GM12878 (cell line): Measurements from ENCODE around the gene ZKSCAN1. TPM values are rescaled to one million over a fixed set of nuclear protein-coding genes. Genes with fewer than 3 reads are reported as not detected.

ENCODE experiments used
- ATAC-seq: fragments of 200-7000 bp; cut with Tn5 transposase; 3 replicates; pipeline ENCODE4 v1.9.1; 2020; ENCODE audit warnings: mild to moderate bottlenecking, moderate library complexity
- BruUV-seq: library from RNA; stranded (reverse); fragments of 400-500 nt; replicated peaks from 2 replicates; lab custom pipeline; 2021; lab: Mats Ljungman, UMichigan
- CTCF ChIA-PET: fragments of 300-600 bp; sonication (Branson Sonifier 250); formaldehyde crosslinking; extraction: SDS; loops from one replicate; lab custom pipeline; 2021; ENCODE audit warnings: inconsistent platforms; lab: Yijun Ruan, JAX
- POLR2A ChIA-PET: fragments of 350-600 bp; formaldehyde crosslinking; extraction: SDS; loops from one replicate; lab custom pipeline; 2021; ENCODE audit warnings: inconsistent platforms; lab: Charles Lee
- RAD21 ChIA-PET: fragments of 300-600 bp; sonication (Branson Sonifier 250); formaldehyde crosslinking; loops from one replicate; lab custom pipeline; 2023; ENCODE audit warnings: antibody characterized with exemption; ENCODE audit not compliant: unreplicated experiment; lab: Charles Lee
- SMC1A ChIA-PET: fragments of 300-600 bp; sonication (Branson Sonifier 250); formaldehyde crosslinking; loops from one replicate; lab custom pipeline; 2023; ENCODE audit not compliant: unreplicated experiment, uncharacterized antibody; lab: Charles Lee
- DNase-seq: peaks from one replicate; pipeline ENCODE4 v3.0.0-alpha.2; 2011; ENCODE audit warnings: low read depth, low spot score
- FAIRE-seq: peaks from 3 replicates; lab custom pipeline; 2011; peaks lifted over from hg19 to GRCh38; lab: Jason Lieb, UNC
- H2AFZ ChIP-seq: 2 replicates; pipeline ENCODE4 v1.6.0; 2011; ENCODE audit warnings: low read depth, low read length, control low read depth; ENCODE audit not compliant: control insufficient read depth
- H3K27ac ChIP-seq: 2 replicates; pipeline ENCODE4 v1.5.1; 2011; ENCODE audit warnings: control low read depth; ENCODE audit not compliant: control insufficient read depth, insufficient read depth
- H3K27me3 ChIP-seq, 2 experiments: replicated peaks in 1 of 2; 2 replicates each; pipeline versions ENCODE4 v1.6.0 to v1.6.1; 2011; ENCODE audit warnings: low read length in 1 of 2; ENCODE audit not compliant: control insufficient read depth in 2 of 2, insufficient read depth in 2 of 2
- H3K36me3 ChIP-seq, 2 experiments: 2 replicates each; pipeline ENCODE4 v1.5.1; 2011; ENCODE audit warnings: low read length in 1 of 2; ENCODE audit not compliant: control insufficient read depth in 2 of 2, insufficient read depth in 2 of 2
- H3K4me1 ChIP-seq: 2 replicates; pipeline ENCODE4 v1.6.1; 2011; ENCODE audit warnings: mild to moderate bottlenecking, low read length, moderate library complexity, mixed read lengths; ENCODE audit not compliant: control insufficient read depth, insufficient read depth
- H3K4me2 ChIP-seq: 2 replicates; pipeline ENCODE4 v1.6.0; 2011; ENCODE audit warnings: control low read depth; ENCODE audit not compliant: control insufficient read depth, insufficient read depth
- H3K4me3 ChIP-seq: fragments of 200-600 bp; sonication (generic); 2 replicates; pipeline ENCODE4 v1.5.1; 2016
- H3K79me2 ChIP-seq: 2 replicates; pipeline ENCODE4 v1.6.0; 2011; ENCODE audit warnings: low read length; ENCODE audit not compliant: control insufficient read depth, insufficient read depth
- H3K9ac ChIP-seq: 2 replicates; pipeline ENCODE4 v1.8.0; 2011; ENCODE audit warnings: low read length, control low read depth, mixed read lengths; ENCODE audit not compliant: control insufficient read depth, insufficient read depth
- H3K9me3 ChIP-seq: replicated peaks from 3 replicates; pipeline ENCODE4 v1.5.1; 2011; ENCODE audit warnings: mild to moderate bottlenecking, low read length; ENCODE audit not compliant: control insufficient read depth, insufficient read depth
- H4K20me1 ChIP-seq: 2 replicates; pipeline ENCODE4 v1.6.0; 2011; ENCODE audit not compliant: control insufficient read depth, insufficient read depth
- CEBPB ChIP-seq, 2 experiments: fragments of 150-350 bp in 1 of 2; IDR thresholded peaks; 2 replicates each; pipeline ENCODE4 v1.6.1; 2012 to 2014; ENCODE audit warnings: low read depth in 2 of 2, low read length in 2 of 2, borderline replicate concordance in 1 of 2, inconsistent platforms in 1 of 2
- DPF2 ChIP-seq: fragments of 450-650 bp; IDR thresholded peaks from 2 replicates; pipeline ENCODE4 v1.6.1; 2017; ENCODE audit warnings: mild to moderate bottlenecking
- FOXM1 ChIP-seq: IDR thresholded peaks from 2 replicates; pipeline ENCODE4 v1.6.1; 2012; ENCODE audit warnings: low read depth, mild to moderate bottlenecking, inconsistent platforms, low read length, moderate library complexity
- KAT2A ChIP-seq: conservative IDR thresholded peaks from 2 replicates; pipeline ENCODE4 v1.6.1; 2011; ENCODE audit warnings: low read depth, low read length; ENCODE audit not compliant: control insufficient read depth
- KLF5 ChIP-seq: fragments of 450-650 bp; IDR thresholded peaks from 2 replicates; pipeline ENCODE4 v1.6.1; 2014; ENCODE audit warnings: mild to moderate bottlenecking; ENCODE audit not compliant: partially characterized antibody
- MYC ChIP-seq: IDR thresholded peaks from 2 replicates; pipeline ENCODE4 v1.6.1; 2011; ENCODE audit warnings: mild to moderate bottlenecking, low read length, moderate library complexity, inconsistent platforms; ENCODE audit not compliant: insufficient read depth, insufficient replicate concordance, insufficient read length, severe bottlenecking
- PAX5 ChIP-seq: IDR thresholded peaks from 2 replicates; pipeline ENCODE4 v1.6.1; 2011; ENCODE audit warnings: low read depth, low read length, borderline replicate concordance
- RAD51 ChIP-seq: fragments of 450-650 bp; IDR thresholded peaks from 2 replicates; pipeline ENCODE4 v1.6.1; 2016; ENCODE audit warnings: moderate library complexity, mild to moderate bottlenecking, inconsistent platforms
- WRNIP1 ChIP-seq: IDR thresholded peaks from 2 replicates; pipeline ENCODE4 v1.6.1; 2011; ENCODE audit warnings: low read depth, low read length, improper control_type of control experiment, borderline replicate concordance
- ZSCAN29 ChIP-seq: fragments of 450-650 bp; IDR thresholded peaks from 2 replicates; pipeline ENCODE4 v1.6.1; 2017; ENCODE audit warnings: mild to moderate bottlenecking, moderate library complexity
- WGBS: methylation state at CpG from one replicate; pipeline ENCODE4 v1.1.6; 2016; ENCODE audit warnings: low lambda C conversion rate; ENCODE audit not compliant: insufficient replicate concordance, insufficient coverage; ENCODE audit errors: missing lambda C conversion rate; 5-methylcytosine and 5-hydroxymethylcytosine counted together
- in situ Hi-C: fragments of 300-500 bp; cut with MboI; formaldehyde crosslinking; loops from 9 replicates; pipeline ENCODE4 v1.14.3; 2018; ENCODE audit warnings: mixed read lengths
- intact Hi-C: fragments of 100-400 bp; cut with micrococcal nuclease; formaldehyde crosslinking; loops from one replicate; pipeline ENCODE4 v1.14.2; 2022; ENCODE audit not compliant: unreplicated experiment
- polyA plus RNA-seq, 11 experiments: library from polyadenylated mRNA; depleted of rRNA in 4 of 11; unstranded in 6 of 11; stranded (reverse) in 5 of 11; fragments of >200 nt; fragmentation: Nextera tagmentation in 4 of 11; fragmentation: Illumina TruSeq in 1 of 11; extraction: Ambion mirVana in 4 of 11; extraction: Trizol in 1 of 11; gene quantifications; 1 replicate in 1 of 11; 2 replicates in 10 of 11; pipeline versions ENCODE4 v1.2.1 to v1.2.3, GENCODE V29; 2011 to 2016; ENCODE audit warnings: inconsistent platforms in 2 of 11, missing spikeins in 2 of 11, low read depth in 1 of 11
- total RNA-seq, 4 experiments: library from RNA; depleted of rRNA in 3 of 4; stranded (reverse); fragments of >200 nt in 3 of 4; fragmentation: Illumina TruSeq in 1 of 4; extraction: Trizol in 1 of 4; gene quantifications; 2 replicates each; pipeline versions ENCODE4 v1.2.1 to v1.2.3, GENCODE V29; 2013 to 2021
- TF ChIP-seq, protein P1 (sequence below): IDR thresholded peaks from 2 replicates; pipeline ENCODE4 v1.6.1; 2012; ENCODE audit warnings: improper control_type of control experiment, low read depth, low read length; ENCODE audit not compliant: insufficient replicate concordance
- TF ChIP-seq, protein P2 (sequence below): fragments of 450-650 bp; IDR thresholded peaks from 2 replicates; pipeline ENCODE4 v1.6.1; 2017; ENCODE audit warnings: low read depth, mild to moderate bottlenecking, moderate library complexity
- TF ChIP-seq, protein P3 (sequence below): fragments of 450-650 bp; IDR thresholded peaks from 2 replicates; pipeline ENCODE4 v1.6.1; 2017; ENCODE audit warnings: mild to moderate bottlenecking
- TF ChIP-seq, protein P4 (sequence below): IDR thresholded peaks from 2 replicates; pipeline ENCODE4 v1.6.1; 2012; ENCODE audit warnings: low read depth, low read length, improper control_type of control experiment

ZKSCAN1 gene
- total and polyA plus RNA-seq, 10 of the 15 experiments (the other 5 are each of a cell fraction or from before 2014, with no cell fraction given): 3.2 to 34.4 (median 18.1) TPM

DNA sequence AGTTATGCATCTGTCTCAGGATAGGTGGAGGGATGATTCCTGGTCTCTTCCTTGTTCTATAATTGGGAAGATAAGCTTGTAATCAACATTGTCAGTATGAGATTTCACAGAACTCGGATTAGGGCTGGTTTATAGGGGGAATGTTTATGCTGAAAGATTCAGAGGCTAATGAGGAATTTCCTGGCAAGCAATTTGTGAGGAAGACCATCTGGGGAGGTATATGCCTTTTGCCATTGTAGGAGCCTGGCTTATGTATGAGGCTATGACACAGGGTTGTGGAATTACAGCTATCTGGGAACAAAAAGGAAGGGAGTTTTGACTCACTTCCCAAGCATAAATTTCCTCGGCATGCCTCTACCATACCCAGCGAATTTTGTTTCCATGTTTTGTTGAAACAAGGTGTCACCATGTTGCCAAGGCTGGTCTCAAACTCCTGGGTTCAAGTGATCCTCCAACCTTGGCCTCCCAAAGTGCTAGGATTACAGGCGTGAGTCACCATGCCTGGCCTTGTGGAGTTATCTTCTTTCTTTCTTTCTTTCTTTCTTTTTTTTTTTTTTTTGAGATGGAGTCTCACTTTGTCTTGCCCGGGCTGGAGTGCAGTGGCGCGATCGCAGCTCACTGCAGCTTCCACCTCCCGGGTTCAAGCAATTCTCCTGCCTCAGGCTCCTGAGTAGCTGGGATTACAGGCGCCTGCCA is 71.8 kb downstream of the ZKSCAN1 start:
- 82% methylated on average over 10 of the region's 10 CpGs for WGBS
- Histone ChIP-seq H3K9me3 (no peaks in the 10 kb centered on the region), H3K79me2 (peaks cover 10% of the 10 kb centered on the region), H3K4me1 (peaks cover 11% of the 10 kb centered on the region), H4K20me1 (no peaks in the 10 kb centered on the region), H3K9ac (no peak overlapping the region), H2AFZ (no peak overlapping the region), H3K27ac (no peak overlapping the region), H3K4me2 (no peak overlapping the region), H3K27me3 (no peaks in the 10 kb centered on the region), H3K4me3 (no peak overlapping the region), H3K36me3 (peaks cover under 1 to 17% of the 10 kb centered on the region in 2 experiments)
- FAIRE-seq (no peak), ATAC-seq (no peak), DNase-seq (no peak)
- RAD21 ChIA-PET: interaction anchor here (1.0 kb wide), 1 partner anchor 14 kb away, joined by 7 read pairs; the partner anchor contains the start of genes AP4M1 and MCM7
- intact Hi-C loops: loop anchor here (10.0 kb wide), 1 partner anchor 172 kb away; the partner anchor contains the start of gene TRIM4
- CTCF ChIA-PET: interaction anchor here (0.6 to 1.3 kb wide), 3 partner anchors 39 to 343 kb away, joined by 3 read pairs; partner anchors contain the start of gene MEPCE
- SMC1A ChIA-PET: no interaction called here
- POLR2A ChIA-PET: interaction anchor here (0.6 to 0.9 kb wide), 2 partner anchors 55 to 62 kb away, joined by 3 read pairs; no protein-coding TSS in a partner anchor
- in situ Hi-C loops: no loop called here
- BruUV-seq: no TSS peak
- TF ChIP-seq DPF2 (no peak), RAD51 (no peak), KAT2A (no peak), ZSCAN29 (no peak), FOXM1 (no peak), WRNIP1 (no peak), KLF5 (no peak), CEBPB (IDR thresholded peaks at IDR 0.05; ENCODE audit: borderline replicate concordance in 1 of 2, low read depth in 2 of 2, low read length in 2 of 2) (no peak), PAX5 (no peak), MYC (no peak)
- TF ChIP-seq, protein P1, sequence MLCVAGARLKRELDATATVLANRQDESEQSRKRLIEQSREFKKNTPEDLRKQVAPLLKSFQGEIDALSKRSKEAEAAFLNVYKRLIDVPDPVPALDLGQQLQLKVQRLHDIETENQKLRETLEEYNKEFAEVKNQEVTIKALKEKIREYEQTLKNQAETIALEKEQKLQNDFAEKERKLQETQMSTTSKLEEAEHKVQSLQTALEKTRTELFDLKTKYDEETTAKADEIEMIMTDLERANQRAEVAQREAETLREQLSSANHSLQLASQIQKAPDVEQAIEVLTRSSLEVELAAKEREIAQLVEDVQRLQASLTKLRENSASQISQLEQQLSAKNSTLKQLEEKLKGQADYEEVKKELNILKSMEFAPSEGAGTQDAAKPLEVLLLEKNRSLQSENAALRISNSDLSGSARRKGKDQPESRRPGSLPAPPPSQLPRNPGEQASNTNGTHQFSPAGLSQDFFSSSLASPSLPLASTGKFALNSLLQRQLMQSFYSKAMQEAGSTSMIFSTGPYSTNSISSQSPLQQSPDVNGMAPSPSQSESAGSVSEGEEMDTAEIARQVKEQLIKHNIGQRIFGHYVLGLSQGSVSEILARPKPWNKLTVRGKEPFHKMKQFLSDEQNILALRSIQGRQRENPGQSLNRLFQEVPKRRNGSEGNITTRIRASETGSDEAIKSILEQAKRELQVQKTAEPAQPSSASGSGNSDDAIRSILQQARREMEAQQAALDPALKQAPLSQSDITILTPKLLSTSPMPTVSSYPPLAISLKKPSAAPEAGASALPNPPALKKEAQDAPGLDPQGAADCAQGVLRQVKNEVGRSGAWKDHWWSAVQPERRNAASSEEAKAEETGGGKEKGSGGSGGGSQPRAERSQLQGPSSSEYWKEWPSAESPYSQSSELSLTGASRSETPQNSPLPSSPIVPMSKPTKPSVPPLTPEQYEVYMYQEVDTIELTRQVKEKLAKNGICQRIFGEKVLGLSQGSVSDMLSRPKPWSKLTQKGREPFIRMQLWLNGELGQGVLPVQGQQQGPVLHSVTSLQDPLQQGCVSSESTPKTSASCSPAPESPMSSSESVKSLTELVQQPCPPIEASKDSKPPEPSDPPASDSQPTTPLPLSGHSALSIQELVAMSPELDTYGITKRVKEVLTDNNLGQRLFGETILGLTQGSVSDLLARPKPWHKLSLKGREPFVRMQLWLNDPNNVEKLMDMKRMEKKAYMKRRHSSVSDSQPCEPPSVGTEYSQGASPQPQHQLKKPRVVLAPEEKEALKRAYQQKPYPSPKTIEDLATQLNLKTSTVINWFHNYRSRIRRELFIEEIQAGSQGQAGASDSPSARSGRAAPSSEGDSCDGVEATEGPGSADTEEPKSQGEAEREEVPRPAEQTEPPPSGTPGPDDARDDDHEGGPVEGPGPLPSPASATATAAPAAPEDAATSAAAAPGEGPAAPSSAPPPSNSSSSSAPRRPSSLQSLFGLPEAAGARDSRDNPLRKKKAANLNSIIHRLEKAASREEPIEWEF: no peak
- TF ChIP-seq, protein P2, sequence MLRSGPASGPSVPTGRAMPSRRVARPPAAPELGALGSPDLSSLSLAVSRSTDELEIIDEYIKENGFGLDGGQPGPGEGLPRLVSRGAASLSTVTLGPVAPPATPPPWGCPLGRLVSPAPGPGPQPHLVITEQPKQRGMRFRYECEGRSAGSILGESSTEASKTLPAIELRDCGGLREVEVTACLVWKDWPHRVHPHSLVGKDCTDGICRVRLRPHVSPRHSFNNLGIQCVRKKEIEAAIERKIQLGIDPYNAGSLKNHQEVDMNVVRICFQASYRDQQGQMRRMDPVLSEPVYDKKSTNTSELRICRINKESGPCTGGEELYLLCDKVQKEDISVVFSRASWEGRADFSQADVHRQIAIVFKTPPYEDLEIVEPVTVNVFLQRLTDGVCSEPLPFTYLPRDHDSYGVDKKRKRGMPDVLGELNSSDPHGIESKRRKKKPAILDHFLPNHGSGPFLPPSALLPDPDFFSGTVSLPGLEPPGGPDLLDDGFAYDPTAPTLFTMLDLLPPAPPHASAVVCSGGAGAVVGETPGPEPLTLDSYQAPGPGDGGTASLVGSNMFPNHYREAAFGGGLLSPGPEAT: no peak
- TF ChIP-seq, protein P3, sequence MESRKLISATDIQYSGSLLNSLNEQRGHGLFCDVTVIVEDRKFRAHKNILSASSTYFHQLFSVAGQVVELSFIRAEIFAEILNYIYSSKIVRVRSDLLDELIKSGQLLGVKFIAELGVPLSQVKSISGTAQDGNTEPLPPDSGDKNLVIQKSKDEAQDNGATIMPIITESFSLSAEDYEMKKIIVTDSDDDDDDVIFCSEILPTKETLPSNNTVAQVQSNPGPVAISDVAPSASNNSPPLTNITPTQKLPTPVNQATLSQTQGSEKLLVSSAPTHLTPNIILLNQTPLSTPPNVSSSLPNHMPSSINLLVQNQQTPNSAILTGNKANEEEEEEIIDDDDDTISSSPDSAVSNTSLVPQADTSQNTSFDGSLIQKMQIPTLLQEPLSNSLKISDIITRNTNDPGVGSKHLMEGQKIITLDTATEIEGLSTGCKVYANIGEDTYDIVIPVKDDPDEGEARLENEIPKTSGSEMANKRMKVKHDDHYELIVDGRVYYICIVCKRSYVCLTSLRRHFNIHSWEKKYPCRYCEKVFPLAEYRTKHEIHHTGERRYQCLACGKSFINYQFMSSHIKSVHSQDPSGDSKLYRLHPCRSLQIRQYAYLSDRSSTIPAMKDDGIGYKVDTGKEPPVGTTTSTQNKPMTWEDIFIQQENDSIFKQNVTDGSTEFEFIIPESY: no peak
- TF ChIP-seq, protein P4, sequence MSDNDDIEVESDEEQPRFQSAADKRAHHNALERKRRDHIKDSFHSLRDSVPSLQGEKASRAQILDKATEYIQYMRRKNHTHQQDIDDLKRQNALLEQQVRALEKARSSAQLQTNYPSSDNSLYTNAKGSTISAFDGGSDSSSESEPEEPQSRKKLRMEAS: no peak
